HepG2 (cell line): ENCODE measurements around the gene C12orf43. TPM values are rescaled to one million over a fixed set of nuclear protein-coding genes. Genes with fewer than 3 reads are reported as not detected.
A peak's percentile ranks its signal among the peaks of the same experiment; 100 is the strongest.

Source experiments
- ATAC-seq: fragments of 200-7000 bp; cut with Tn5 transposase; 3 replicates; pipeline ENCODE4 v1.9.1; 2020; ENCODE audit warnings: mild to moderate bottlenecking, moderate library complexity
- BruUV-seq: library from RNA; stranded (reverse); fragments of 400-500 nt; replicated peaks from 2 replicates; lab custom pipeline; 2021; lab: Mats Ljungman, UMichigan
- CTCF ChIA-PET: fragments of 300-600 bp; formaldehyde crosslinking; extraction: SDS; loops from one replicate; lab custom pipeline; 2021; ENCODE audit warnings: low total read pairs, inconsistent platforms, low intra/inter-chr PET ratio; lab: Yijun Ruan, JAX
- POLR2A ChIA-PET: fragments of 350-600 bp; sonication (Branson Sonifier 250); formaldehyde crosslinking; loops from one replicate; lab custom pipeline; 2020; ENCODE audit warnings: antibody characterized with exemption, inconsistent platforms; lab: Yijun Ruan, JAX
- DNase-seq: peaks from one replicate; pipeline ENCODE4 v3.0.0-alpha.2; 2015; ENCODE audit warnings: low spot score
- FAIRE-seq: peaks from 3 replicates; lab custom pipeline; 2011; peaks lifted over from hg19 to GRCh38; lab: Jason Lieb, UNC
- H2AFZ ChIP-seq: one replicate; pipeline ENCODE4 v1.6.1; 2011; ENCODE audit warnings: low read length, inconsistent platforms
- H3K27ac ChIP-seq: fragments of 300-600 bp; 3 replicates; pipeline ENCODE4 v1.8.0; 2011; ENCODE audit warnings: mixed run types, mild to moderate bottlenecking, mixed read lengths, low read length, inconsistent platforms; ENCODE audit not compliant: insufficient read depth; ENCODE audit errors: extremely low read length
- H3K27me3 ChIP-seq, 2 experiments: fragments of 200-600 bp in 1 of 2; 2 replicates in 1 of 2; 3 replicates in 1 of 2; pipeline versions ENCODE4 v1.6.0 to v1.8.0; 2011; ENCODE audit warnings: low read length in 2 of 2, mild to moderate bottlenecking in 2 of 2, moderate library complexity in 2 of 2, inconsistent platforms in 1 of 2; ENCODE audit not compliant: insufficient read depth in 2 of 2, control insufficient read depth in 1 of 2
- H3K36me3 ChIP-seq, 2 experiments: fragments of 200-600 bp in 1 of 2; replicated peaks in 1 of 2; 2 replicates in 1 of 2; 3 replicates in 1 of 2; pipeline versions ENCODE4 v1.5.1 to v1.8.0; 2011; ENCODE audit warnings: low read length in 2 of 2, inconsistent platforms in 1 of 2; ENCODE audit not compliant: insufficient read depth in 2 of 2, control insufficient read depth in 1 of 2
- H3K4me1 ChIP-seq: 2 replicates; pipeline ENCODE4 v1.5.1; 2012; ENCODE audit warnings: low read length, inconsistent platforms; ENCODE audit not compliant: insufficient read depth
- H3K4me2 ChIP-seq: 2 replicates; pipeline ENCODE4 v1.6.0; 2011; ENCODE audit warnings: low read depth, low read length, inconsistent platforms
- H3K4me3 ChIP-seq, 3 experiments: fragments of 200-600 bp in 1 of 3; sonication (generic), shearing (Covaris generic) in 1 of 3; replicated peaks in 1 of 3; 2 replicates each; pipeline ENCODE4 v1.5.1; 2011 to 2016; ENCODE audit warnings: low read length in 3 of 3, inconsistent platforms in 2 of 3, low read depth in 2 of 3, mild to moderate bottlenecking in 2 of 3, control low read depth in 1 of 3, mixed read lengths in 1 of 3; ENCODE audit not compliant: insufficient read depth in 1 of 3
- H3K79me2 ChIP-seq: one replicate; pipeline ENCODE4 v1.6.1; 2011; ENCODE audit warnings: low read length, inconsistent platforms; ENCODE audit not compliant: insufficient read depth
- H3K9ac ChIP-seq: 2 replicates; pipeline ENCODE4 v1.6.0; 2011; ENCODE audit warnings: mild to moderate bottlenecking, low read depth, low read length, inconsistent platforms; ENCODE audit not compliant: insufficient read depth
- H3K9me3 ChIP-seq: 2 replicates; pipeline ENCODE4 v1.5.1; 2012; ENCODE audit warnings: mild to moderate bottlenecking, low read length
- H4K20me1 ChIP-seq: 2 replicates; pipeline ENCODE4 v1.6.0; 2011; ENCODE audit warnings: inconsistent platforms, mild to moderate bottlenecking, low read length, moderate library complexity; ENCODE audit not compliant: insufficient read depth
- ARNTL ChIP-seq: sonication (generic); formaldehyde crosslinking; IDR thresholded peaks from 2 replicates; pipeline ENCODE4 v1.4.0; 2020; ENCODE audit warnings: mild to moderate bottlenecking, missing genetic modification reagents
- BORCS8-MEF2B ChIP-seq: sonication (generic); formaldehyde crosslinking; IDR thresholded peaks from 2 replicates; pipeline ENCODE4 v1.8.0; 2022; ENCODE audit warnings: mild to moderate bottlenecking, missing genetic modification reagents
- GPBP1L1 ChIP-seq: sonication (generic); formaldehyde crosslinking; IDR thresholded peaks from 2 replicates; pipeline ENCODE4 v1.5.0; 2020; ENCODE audit warnings: mild to moderate bottlenecking, missing genetic modification reagents
- KDM3A ChIP-seq: IDR thresholded peaks from 2 replicates; pipeline ENCODE4 v1.6.1; 2018; ENCODE audit warnings: low read depth, missing compliant biosample characterization
- POLR2A ChIP-seq, 2 experiments: IDR thresholded peaks; 2 replicates each; pipeline ENCODE4 v1.6.1; 2011; ENCODE audit warnings: low read depth in 2 of 2, low read length in 2 of 2, mild to moderate bottlenecking in 1 of 2, moderate library complexity in 1 of 2; ENCODE audit not compliant: insufficient read depth in 1 of 2
- ZHX1 ChIP-seq: sonication (generic); formaldehyde crosslinking; IDR thresholded peaks from 2 replicates; pipeline ENCODE4 v1.8.1; 2022; ENCODE audit warnings: low read depth, mild to moderate bottlenecking, missing genetic modification reagents
- ZMYM2 ChIP-seq: sonication (generic); formaldehyde crosslinking; IDR thresholded peaks from 2 replicates; pipeline ENCODE4 v1.8.0; 2022; ENCODE audit warnings: mild to moderate bottlenecking, missing genetic modification reagents
- ZNF224 ChIP-seq: sonication (generic); formaldehyde crosslinking; IDR thresholded peaks from 2 replicates; pipeline ENCODE4 v1.5.0; 2020; ENCODE audit warnings: mild to moderate bottlenecking, missing genetic modification reagents
- ZNF646 ChIP-seq: sonication (generic); formaldehyde crosslinking; IDR thresholded peaks from 2 replicates; pipeline ENCODE4 v1.9.0; 2021; ENCODE audit warnings: mild to moderate bottlenecking, missing genetic modification reagents
- WGBS: methylation state at CpG from one replicate; pipeline ENCODE4 v1.1.6; 2017; ENCODE audit warnings: low lambda C conversion rate; 5-methylcytosine and 5-hydroxymethylcytosine counted together
- in situ Hi-C: cut with HindIII; loops from 2 replicates; pipeline ENCODE4 v1.10.0; 2017; ENCODE audit warnings: low pct_unique_long_range_greater_than_20kb; ENCODE audit not compliant: extremely low pct_ligation_motif_present
- intact Hi-C: fragments of 100-400 bp; cut with micrococcal nuclease; formaldehyde crosslinking; loops from one replicate; pipeline ENCODE4 v1.10.0; 2022; ENCODE audit not compliant: unreplicated experiment
- polyA plus RNA-seq, 8 experiments: library from polyadenylated mRNA; depleted of rRNA in 3 of 8; stranded (reverse) in 7 of 8; unstranded in 1 of 8; fragments of >200 nt; fragmentation: Illumina TruSeq in 4 of 8; extraction: Trizol in 4 of 8; gene quantifications; 2 replicates each; pipeline versions ENCODE4 v1.2.1 to v1.2.3, GENCODE V29; 2011 to 2016; ENCODE audit warnings: low read depth in 4 of 8, missing spikeins in 1 of 8, mixed read lengths in 1 of 8; ENCODE audit not compliant: insufficient read depth in 1 of 8
- total RNA-seq, 5 experiments: library from RNA; depleted of rRNA; stranded (reverse); fragments of >200 nt; fragmentation: Illumina TruSeq; extraction: Trizol; gene quantifications; 2 replicates each; pipeline ENCODE4 v1.2.3, GENCODE V29; 2016; ENCODE audit warnings: low read depth in 1 of 5

The C12orf43 gene
- total and polyA plus RNA-seq, 2 of the 13 experiments (the other 11 are each of a cell fraction or from before 2014, with no cell fraction given) = 7.9 to 11.1 TPM

GRCh38 chr12:120984351-120984898, 31.9 kb downstream of the C12orf43 start (continued):
- no peak for TF ChIP-seq ZMYM2 (CRISPR knock-in tag)
- TF ChIP-seq POLR2A (IDR thresholded peaks at IDR 0.05; ENCODE audit: insufficient read depth in 1 of 2, low read depth in 2 of 2, low read length in 2 of 2) = peak in 1 of 2 experiments; percentile 47; a peak in 1 of 4 replicates
- TF ChIP-seq BORCS8-MEF2B = peak; percentile 45; the same call in 1 of the 2 replicates
- TF ChIP-seq GPBP1L1 (CRISPR knock-in tag) = no peak
- no peak for TF ChIP-seq KDM3A
- TF ChIP-seq ARNTL = no peak

GRCh38 chr12:120983759-120984158, 32.5 kb downstream of the C12orf43 start:
- ATAC-seq = no peak
- Histone ChIP-seq H3K27ac (peak overlapping the region; percentile 75), H3K4me3 (peak overlapping the region in 1 of 3 experiments; percentile 35; a peak in 1 of 6 replicates), H3K9me3 (no peaks in the 10 kb centered on the region), H3K4me1 (peaks cover 45% of the 10 kb centered on the region), H3K4me2 (peak overlapping the region; percentile 71), H3K27me3 (no peaks in the 10 kb centered on the region; a peak in 1 of 5 replicates), H3K36me3 (peaks cover 8 to 16% of the 10 kb centered on the region in 2 experiments), H4K20me1 (no peaks in the 10 kb centered on the region), H3K9ac (peak overlapping the region; percentile 54), H2AFZ (no peak overlapping the region), H3K79me2 (peaks cover 55% of the 10 kb centered on the region)
- no peak for DNase-seq
- TF ChIP-seq ZNF224 (CRISPR knock-in tag) (no peak), ZNF646 (CRISPR knock-in tag) (peak; percentile 81), ZHX1 (CRISPR knock-in tag) (0 out of 2 replicates have a peak, but pooled peaks have one; percentile 15)
- no TSS peak for BruUV-seq
- ChIA-PET POLR2A (interaction anchor here (0.9 to 6.9 kb wide), 10 partner anchors 9 to 593 kb away, joined by 3 to 99 read pairs (median 6); no protein-coding TSS in a partner anchor), CTCF (no interaction called here)
- intact Hi-C loops = no loop called here
- 66% methylated on average over 4 of the region's 4 CpGs for WGBS
- in situ Hi-C loops = no loop called here
- FAIRE-seq = no peak
